Gastroesophageal sphincter (tissue), 4 donors: Measurements from ENCODE around the gene RAD51D. TPM values are rescaled to one million over a fixed set of nuclear protein-coding genes. Genes with fewer than 3 reads are reported as not detected.
"Not testable (repeated sequence)": the region's sequence is repeated elsewhere in the genome, so short reads cannot be mapped to it uniquely, and the experiment has no call there.

ENCODE experiments used
- ATAC-seq: fragments of 150-250 bp; one replicate; pipeline ENCODE4 v1.9.1; 2016; ENCODE audit warnings: mild to moderate bottlenecking, moderate library complexity
- H3K27ac ChIP-seq, 4 donors: fragments of 200-600 bp; sonication (generic) in 3 of 4; 1 replicate in 3 of 4; 2 replicates in 1 of 4; pipeline ENCODE4 v1.5.1; 2016 to 2019
- H3K27me3 ChIP-seq: fragments of 200-600 bp; sonication (generic); one replicate; pipeline ENCODE4 v1.5.1; 2019
- H3K36me3 ChIP-seq, 2 donors: fragments of 200-600 bp; sonication (generic); one replicate each; pipeline ENCODE4 v1.5.1; 2019; ENCODE audit warnings: control low read depth in 1 of 2
- H3K4me1 ChIP-seq, 3 donors: fragments of 200-600 bp; sonication (generic); 1 replicate in 2 of 3; 2 replicates in 1 of 3; pipeline ENCODE4 v1.5.1; 2016 to 2019; ENCODE audit warnings: control low read depth in 2 of 3
- H3K4me3 ChIP-seq, 2 donors: fragments of 200-600 bp; sonication (generic); one replicate each; pipeline ENCODE4 v1.5.1; 2019; ENCODE audit warnings: mild to moderate bottlenecking in 1 of 2, moderate library complexity in 1 of 2
- H3K9me3 ChIP-seq, 3 donors: fragments of 200-600 bp; sonication (generic); one replicate each; pipeline ENCODE4 v1.5.1; 2017 to 2019; ENCODE audit warnings: control low read depth in 2 of 3
- CTCF ChIP-seq, 4 experiments: fragments of 200-600 bp in 2 of 4; fragments of 450-650 bp in 2 of 4; sonication (generic) in 1 of 4; IDR thresholded peaks; one replicate each; pipeline ENCODE4 v1.5.1; 2017 to 2019; ENCODE audit warnings: antibody characterized with exemption in 4 of 4, mild to moderate bottlenecking in 2 of 4, moderate library complexity in 2 of 4
- EP300 ChIP-seq: sonication (generic); formaldehyde crosslinking; IDR thresholded peaks from one replicate; pipeline ENCODE4 v1.6.1; 2017; ENCODE audit warnings: antibody characterized with exemption, mild to moderate bottlenecking
- POLR2A ChIP-seq, 2 donors: fragments of 450-650 bp; IDR thresholded peaks; one replicate each; pipeline ENCODE4 v1.6.1; 2017; ENCODE audit warnings: antibody characterized with exemption in 2 of 2, mild to moderate bottlenecking in 2 of 2, moderate library complexity in 1 of 2
- POLR2AphosphoS5 ChIP-seq: sonication (generic); formaldehyde crosslinking; IDR thresholded peaks from one replicate; pipeline ENCODE4 v1.6.1; 2017; ENCODE audit warnings: antibody characterized with exemption
- WGBS, 2 donors: methylation state at CpG; one replicate each; pipeline ENCODE4 v1.1.5; 2018; ENCODE audit warnings: low coverage in 1 of 2; 5-methylcytosine and 5-hydroxymethylcytosine counted together
- total RNA-seq, 4 donors: library from RNA; depleted of rRNA; stranded (reverse); fragments of >200 nt; gene quantifications; one replicate each; pipeline ENCODE4 v1.1.0, GENCODE V29; 2016

Gene RAD51D
- total RNA-seq, 4 donors from 2014 or later, result 5.1 to 11.1 (median 9.1) TPM

- no peak for ATAC-seq
- Histone ChIP-seq H3K27me3 (no peaks in the 10 kb centered on the region), H3K4me3 (no peak overlapping the region), H3K9me3 (no peaks in the 10 kb centered on the region), H3K4me1 (no peaks in the 10 kb centered on the region), H3K36me3 (peaks cover 0 to 32% of the 10 kb centered on the region in 2 donors), H3K27ac (no peak overlapping the region)
- 100% methylated on average over 1 of the region's 1 CpG; no CpG with 5 or more reads in 1 of the 2 donors for WGBS, 2 donors
- no peak for TF ChIP-seq POLR2AphosphoS5
- no peak for TF ChIP-seq EP300
- TF ChIP-seq POLR2A (IDR thresholded peaks at IDR 0.05), result no peak
- TF ChIP-seq CTCF (IDR thresholded peaks at IDR 0.05), result no peak
Measured at GRCh38 chr17:35095741-35096140, 23.9 kb downstream of the RAD51D start.

GRCh38 chr17:35094902-35095301, 24.8 kb downstream of the RAD51D start:
- no peak for TF ChIP-seq EP300
- TF ChIP-seq POLR2AphosphoS5, result no peak
- no peak for TF ChIP-seq CTCF (IDR thresholded peaks at IDR 0.05)
- TF ChIP-seq POLR2A (IDR thresholded peaks at IDR 0.05), result no peak
- H3K27me3 ChIP-seq, result no peaks in the 10 kb centered on the region
- H3K36me3 ChIP-seq, result peaks cover 0 to 24% of the 10 kb centered on the region in 2 donors
- H3K9me3 ChIP-seq, result no peaks in the 10 kb centered on the region
- no peak overlapping the region for H3K27ac ChIP-seq
- peaks cover 0 to under 1% (median 0%) of the 10 kb centered on the region in 3 donors for H3K4me1 ChIP-seq
- WGBS, 2 donors, result no CpG with 5 or more reads among the region's 2 CpGs
- H3K4me3 ChIP-seq, result no peak overlapping the region
- ATAC-seq, result peak; percentile 53

DNA sequence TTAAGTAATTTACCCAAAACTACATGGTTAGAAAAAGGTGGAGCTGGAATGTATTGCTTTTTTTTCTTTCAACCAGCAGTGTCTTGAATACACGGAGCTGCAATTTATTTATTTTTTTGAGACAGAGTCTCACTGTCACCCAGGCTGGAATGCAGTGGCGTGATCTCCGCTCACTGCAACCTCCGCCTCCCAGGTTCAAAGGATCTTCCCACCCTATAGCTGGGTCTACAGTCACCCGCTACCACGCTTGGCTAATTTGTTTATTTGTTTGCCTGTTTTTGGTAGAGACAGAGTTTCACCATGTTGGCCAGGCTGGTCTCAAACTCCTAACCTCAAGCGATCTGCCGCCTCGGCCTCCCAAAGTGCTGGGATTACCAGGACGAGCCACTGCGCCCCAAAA, 29.0 kb downstream of the RAD51D start:
- not testable (repeated sequence) for H3K36me3 ChIP-seq, ATAC-seq, H3K27ac ChIP-seq, H3K27me3 ChIP-seq, H3K9me3 ChIP-seq, H3K4me3 ChIP-seq
- WGBS, 2 donors, result 74 to 93% methylated on average over 6 to 11 of the region's 11 CpGs
- peaks cover 0 to 25% (median 5%) of the 10 kb centered on the region in 3 donors for H3K4me1 ChIP-seq

- Histone ChIP-seq H3K4me3 (peak overlapping the region in 1 of 2 donors; percentile 99), H3K27ac (peak overlapping the region in 3 of 4 donors; percentile 87 to 94 (median 89)), H3K9me3 (no peaks in the 10 kb centered on the region), H3K27me3 (no peaks in the 10 kb centered on the region), H3K4me1 (peaks cover 0 to 25% (median 5%) of the 10 kb centered on the region in 3 donors), H3K36me3 (no peaks in the 10 kb centered on the region)
- TF ChIP-seq EP300 (no peak), CTCF (IDR thresholded peaks at IDR 0.05) (no peak), POLR2A (IDR thresholded peaks at IDR 0.05) (no peak), POLR2AphosphoS5 (no peak)
- peak; percentile 16 for ATAC-seq
- 45 to 61% methylated on average over 8 to 13 of the region's 22 CpGs for WGBS, 2 donors
Measured at GRCh38 chr17:35089586-35090296, 29.9 kb downstream of the RAD51D start.

- TF ChIP-seq POLR2AphosphoS5 (no peak), POLR2A (IDR thresholded peaks at IDR 0.05) (peak; percentile 25 to 46), CTCF (IDR thresholded peaks at IDR 0.05) (peak; percentile 81 to 95 (median 92)), EP300 (no peak)
- 0% methylated on average over 4 of the region's 80 CpGs; no CpG with 5 or more reads in 1 of the 2 donors for WGBS, 2 donors
- peak overlapping the region; percentile 82 to 99 for H3K4me3 ChIP-seq
- H3K9me3 ChIP-seq, result no peaks in the 10 kb centered on the region
- H3K27ac ChIP-seq, result peak overlapping the region; percentile 66 to 94 (median 88)
- H3K27me3 ChIP-seq, result no peaks in the 10 kb centered on the region
- no peaks in the 10 kb centered on the region for H3K36me3 ChIP-seq
- H3K4me1 ChIP-seq, result peaks cover 0 to 25% (median 5%) of the 10 kb centered on the region in 3 donors
- peak; percentile 96 for ATAC-seq
Measured at GRCh38 chr17:35088881-35089585, 30.6 kb downstream of the RAD51D start.
